Activated gamma-delta T cell treated with anti-CD3 and anti-CD28 coated beads, Interleukin-2, amount 50 U/mL, for 16 hours (primary cell): ENCODE results near the gene OPRM1.
A peak's percentile ranks its signal among the peaks of the same experiment; 100 is the strongest.
"Not testable (repeated sequence)": the region's sequence is repeated elsewhere in the genome, so short reads cannot be mapped to it uniquely, and the experiment has no call there.

Experiments
- DNase-seq: peaks from one replicate; pipeline ENCODE4 v3.0.0-alpha.2; 2020; ENCODE audit warnings: low read depth

The OPRM1 gene

GRCh38 chr6:154143753-154144152 is 104.7 kb downstream of the OPRM1 start:
- no peak for DNase-seq

GRCh38 chr6:154154389-154154967 is 115.4 kb downstream of the OPRM1 start:
- peak; percentile 48 for DNase-seq

- peak; percentile 43 for DNase-seq
Measured at GRCh38 chr6:154156135-154156896, 117.3 kb downstream of the OPRM1 start.

GRCh38 chr6:154157082-154157481 is 118.0 kb downstream of the OPRM1 start:
- DNase-seq, result peak; percentile 25

- DNase-seq, result no peak
Measured at GRCh38 chr6:154157706-154158105, 118.7 kb downstream of the OPRM1 start.

- no peak for DNase-seq
Measured at GRCh38 chr6:154159126-154159525, 120.1 kb downstream of the OPRM1 start.

GRCh38 chr6:154161689-154162088 is 122.6 kb downstream of the OPRM1 start:
- DNase-seq, result no peak

- DNase-seq, result no peak
Measured at GRCh38 chr6:154164397-154164796, 125.4 kb downstream of the OPRM1 start.

- no peak for DNase-seq
Measured at GRCh38 chr6:154165478-154165877, 126.4 kb downstream of the OPRM1 start.

- no peak for DNase-seq
Measured at GRCh38 chr6:154166140-154166539, 127.1 kb downstream of the OPRM1 start.

- no peak for DNase-seq
Measured at GRCh38 chr6:154167126-154167525, 128.1 kb downstream of the OPRM1 start.

- DNase-seq, result no peak
Measured at GRCh38 chr6:154169193-154169847, 130.3 kb downstream of the OPRM1 start.

- DNase-seq, result no peak
Measured at GRCh38 chr6:154170106-154170505, 131.1 kb downstream of the OPRM1 start.

- DNase-seq, result not testable (repeated sequence)
Measured at GRCh38 chr6:154172393-154172792, 133.4 kb downstream of the OPRM1 start.

GRCh38 chr6:154179434-154179833 is 140.4 kb downstream of the OPRM1 start:
- no peak for DNase-seq

- DNase-seq, result no peak
Measured at GRCh38 chr6:154187203-154187602, 148.2 kb downstream of the OPRM1 start.

GRCh38 chr6:154187714-154188113 is 148.7 kb downstream of the OPRM1 start:
- no peak for DNase-seq

- no peak for DNase-seq
Measured at GRCh38 chr6:154196333-154196885, 157.4 kb downstream of the OPRM1 start.

GRCh38 chr6:154197196-154197860 is 158.3 kb downstream of the OPRM1 start:
- no peak for DNase-seq

- not testable (repeated sequence) for DNase-seq
Measured at GRCh38 chr6:154201688-154202087, 162.6 kb downstream of the OPRM1 start.

GRCh38 chr6:154202339-154202738 is 163.3 kb downstream of the OPRM1 start:
- no peak for DNase-seq

GRCh38 chr6:154202958-154203357 is 163.9 kb downstream of the OPRM1 start:
- DNase-seq, result no peak
